HepG2 (cell line): ENCODE data around the gene STN1. TPM values are rescaled to one million over a fixed set of nuclear protein-coding genes. Genes with fewer than 3 reads are reported as not detected.

Source experiments
- LBX2 ChIP-seq: sonication (generic); formaldehyde crosslinking; IDR thresholded peaks from 2 replicates; pipeline ENCODE4 v1.5.0; 2020; ENCODE audit warnings: missing genetic modification reagents, mild to moderate bottlenecking, borderline replicate concordance
- NCOA5 ChIP-seq: sonication (generic); formaldehyde crosslinking; IDR thresholded peaks from 2 replicates; pipeline ENCODE4 v1.4.0; 2020; ENCODE audit warnings: missing genetic modification reagents
- NFYB ChIP-seq: sonication (generic); formaldehyde crosslinking; IDR thresholded peaks from 2 replicates; pipeline ENCODE4 v1.4.0; 2020; ENCODE audit warnings: missing genetic modification reagents
- NONO ChIP-seq, 2 experiments: fragments of 450-650 bp in 1 of 2; sonication (generic) in 1 of 2; formaldehyde crosslinking in 1 of 2; IDR thresholded peaks in 1 of 2; conservative IDR thresholded peaks in 1 of 2; 2 replicates each; pipeline versions ENCODE4 v1.6.1 to v1.8.0; 2017 to 2022; ENCODE audit warnings: mild to moderate bottlenecking in 1 of 2, missing genetic modification reagents in 1 of 2, moderate library complexity in 1 of 2
- PHF8 ChIP-seq: sonication (generic); formaldehyde crosslinking; IDR thresholded peaks from 2 replicates; pipeline ENCODE4 v1.5.0; 2020; ENCODE audit warnings: missing genetic modification reagents
- SP4 ChIP-seq: sonication (generic); formaldehyde crosslinking; IDR thresholded peaks from 2 replicates; pipeline ENCODE4 v1.8.1; 2023; ENCODE audit warnings: mild to moderate bottlenecking, missing genetic modification reagents
- ZBTB37 ChIP-seq: sonication (generic); formaldehyde crosslinking; IDR thresholded peaks from 2 replicates; pipeline ENCODE4 v1.4.0; 2020; ENCODE audit warnings: mild to moderate bottlenecking, missing genetic modification reagents
- ZBTB4 ChIP-seq: sonication (generic); formaldehyde crosslinking; IDR thresholded peaks from 2 replicates; pipeline ENCODE4 v1.4.0; 2020; ENCODE audit warnings: missing genetic modification reagents, mild to moderate bottlenecking, borderline replicate concordance
- ZC3H4 ChIP-seq: sonication (generic); formaldehyde crosslinking; IDR thresholded peaks from 2 replicates; pipeline ENCODE4 v1.4.0; 2020; ENCODE audit warnings: missing genetic modification reagents, borderline replicate concordance
- ZFP36 ChIP-seq: fragments of 150-350 bp; IDR thresholded peaks from 2 replicates; pipeline ENCODE4 v1.6.1; 2018; ENCODE audit warnings: borderline replicate concordance, low read length, low read depth; ENCODE audit not compliant: partially characterized antibody
- ZNF282 ChIP-seq: fragments of 450-650 bp; IDR thresholded peaks from 2 replicates; pipeline ENCODE4 v1.6.1; 2018; ENCODE audit not compliant: partially characterized antibody
- polyA plus RNA-seq, 8 experiments: library from polyadenylated mRNA; depleted of rRNA in 3 of 8; stranded (reverse) in 7 of 8; unstranded in 1 of 8; fragments of >200 nt; fragmentation: Illumina TruSeq in 4 of 8; extraction: Trizol in 4 of 8; gene quantifications; 2 replicates each; pipeline versions ENCODE4 v1.2.1 to v1.2.3, GENCODE V29; 2011 to 2016; ENCODE audit warnings: low read depth in 4 of 8, missing spikeins in 1 of 8, mixed read lengths in 1 of 8; ENCODE audit not compliant: insufficient read depth in 1 of 8
- total RNA-seq, 5 experiments: library from RNA; depleted of rRNA; stranded (reverse); fragments of >200 nt; fragmentation: Illumina TruSeq; extraction: Trizol; gene quantifications; 2 replicates each; pipeline ENCODE4 v1.2.3, GENCODE V29; 2016; ENCODE audit warnings: low read depth in 1 of 5
- TF ChIP-seq, protein P1 (sequence below): sonication (generic); formaldehyde crosslinking; IDR thresholded peaks from 2 replicates; pipeline ENCODE4 v1.4.0; 2020; ENCODE audit warnings: missing genetic modification reagents, borderline replicate concordance
- TF ChIP-seq, protein P2 (sequence below): sonication (generic); formaldehyde crosslinking; conservative IDR thresholded peaks from 2 replicates; pipeline ENCODE4 v1.8.0; 2022; ENCODE audit warnings: low read depth, missing genetic modification reagents
- TF ChIP-seq, protein P3 (sequence below): sonication (generic); formaldehyde crosslinking; IDR thresholded peaks from 2 replicates; pipeline ENCODE4 v1.4.0; 2020; ENCODE audit warnings: mild to moderate bottlenecking, missing genetic modification reagents

Gene STN1
- total and polyA plus RNA-seq, 2 of the 13 experiments (the other 11 are each of a cell fraction or from before 2014, with no cell fraction given), result 17.6 to 22.7 TPM

- peak; percentile 84; the same call in 1 of the 2 replicates for TF ChIP-seq PHF8
- no peak for TF ChIP-seq NCOA5 (CRISPR knock-in tag)
- no peak for TF ChIP-seq LBX2 (CRISPR knock-in tag)
- no peak for TF ChIP-seq ZBTB4 (CRISPR knock-in tag)
- TF ChIP-seq, protein P1, sequence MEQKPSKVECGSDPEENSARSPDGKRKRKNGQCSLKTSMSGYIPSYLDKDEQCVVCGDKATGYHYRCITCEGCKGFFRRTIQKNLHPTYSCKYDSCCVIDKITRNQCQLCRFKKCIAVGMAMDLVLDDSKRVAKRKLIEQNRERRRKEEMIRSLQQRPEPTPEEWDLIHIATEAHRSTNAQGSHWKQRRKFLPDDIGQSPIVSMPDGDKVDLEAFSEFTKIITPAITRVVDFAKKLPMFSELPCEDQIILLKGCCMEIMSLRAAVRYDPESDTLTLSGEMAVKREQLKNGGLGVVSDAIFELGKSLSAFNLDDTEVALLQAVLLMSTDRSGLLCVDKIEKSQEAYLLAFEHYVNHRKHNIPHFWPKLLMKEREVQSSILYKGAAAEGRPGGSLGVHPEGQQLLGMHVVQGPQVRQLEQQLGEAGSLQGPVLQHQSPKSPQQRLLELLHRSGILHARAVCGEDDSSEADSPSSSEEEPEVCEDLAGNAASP (CRISPR knock-in tag), result no peak
- TF ChIP-seq SP4 (CRISPR knock-in tag), result no peak
- no peak for TF ChIP-seq NFYB (CRISPR knock-in tag)
- no peak for TF ChIP-seq ZBTB37 (CRISPR knock-in tag)
- TF ChIP-seq, protein P2, sequence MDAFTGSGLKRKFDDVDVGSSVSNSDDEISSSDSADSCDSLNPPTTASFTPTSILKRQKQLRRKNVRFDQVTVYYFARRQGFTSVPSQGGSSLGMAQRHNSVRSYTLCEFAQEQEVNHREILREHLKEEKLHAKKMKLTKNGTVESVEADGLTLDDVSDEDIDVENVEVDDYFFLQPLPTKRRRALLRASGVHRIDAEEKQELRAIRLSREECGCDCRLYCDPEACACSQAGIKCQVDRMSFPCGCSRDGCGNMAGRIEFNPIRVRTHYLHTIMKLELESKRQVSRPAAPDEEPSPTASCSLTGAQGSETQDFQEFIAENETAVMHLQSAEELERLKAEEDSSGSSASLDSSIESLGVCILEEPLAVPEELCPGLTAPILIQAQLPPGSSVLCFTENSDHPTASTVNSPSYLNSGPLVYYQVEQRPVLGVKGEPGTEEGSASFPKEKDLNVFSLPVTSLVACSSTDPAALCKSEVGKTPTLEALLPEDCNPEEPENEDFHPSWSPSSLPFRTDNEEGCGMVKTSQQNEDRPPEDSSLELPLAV (CRISPR knock-in tag), result no peak
- TF ChIP-seq ZNF282, result no peak
- peak; percentile 82; the same call in 1 of the 2 replicates for TF ChIP-seq ZC3H4
- no peak for TF ChIP-seq ZFP36
- TF ChIP-seq NONO (IDR thresholded peaks at IDR 0.05), result no peak
- no peak for TF ChIP-seq NONO (CRISPR knock-in tag; conservative IDR thresholded peaks at IDR 0.05)
- TF ChIP-seq, protein P3, sequence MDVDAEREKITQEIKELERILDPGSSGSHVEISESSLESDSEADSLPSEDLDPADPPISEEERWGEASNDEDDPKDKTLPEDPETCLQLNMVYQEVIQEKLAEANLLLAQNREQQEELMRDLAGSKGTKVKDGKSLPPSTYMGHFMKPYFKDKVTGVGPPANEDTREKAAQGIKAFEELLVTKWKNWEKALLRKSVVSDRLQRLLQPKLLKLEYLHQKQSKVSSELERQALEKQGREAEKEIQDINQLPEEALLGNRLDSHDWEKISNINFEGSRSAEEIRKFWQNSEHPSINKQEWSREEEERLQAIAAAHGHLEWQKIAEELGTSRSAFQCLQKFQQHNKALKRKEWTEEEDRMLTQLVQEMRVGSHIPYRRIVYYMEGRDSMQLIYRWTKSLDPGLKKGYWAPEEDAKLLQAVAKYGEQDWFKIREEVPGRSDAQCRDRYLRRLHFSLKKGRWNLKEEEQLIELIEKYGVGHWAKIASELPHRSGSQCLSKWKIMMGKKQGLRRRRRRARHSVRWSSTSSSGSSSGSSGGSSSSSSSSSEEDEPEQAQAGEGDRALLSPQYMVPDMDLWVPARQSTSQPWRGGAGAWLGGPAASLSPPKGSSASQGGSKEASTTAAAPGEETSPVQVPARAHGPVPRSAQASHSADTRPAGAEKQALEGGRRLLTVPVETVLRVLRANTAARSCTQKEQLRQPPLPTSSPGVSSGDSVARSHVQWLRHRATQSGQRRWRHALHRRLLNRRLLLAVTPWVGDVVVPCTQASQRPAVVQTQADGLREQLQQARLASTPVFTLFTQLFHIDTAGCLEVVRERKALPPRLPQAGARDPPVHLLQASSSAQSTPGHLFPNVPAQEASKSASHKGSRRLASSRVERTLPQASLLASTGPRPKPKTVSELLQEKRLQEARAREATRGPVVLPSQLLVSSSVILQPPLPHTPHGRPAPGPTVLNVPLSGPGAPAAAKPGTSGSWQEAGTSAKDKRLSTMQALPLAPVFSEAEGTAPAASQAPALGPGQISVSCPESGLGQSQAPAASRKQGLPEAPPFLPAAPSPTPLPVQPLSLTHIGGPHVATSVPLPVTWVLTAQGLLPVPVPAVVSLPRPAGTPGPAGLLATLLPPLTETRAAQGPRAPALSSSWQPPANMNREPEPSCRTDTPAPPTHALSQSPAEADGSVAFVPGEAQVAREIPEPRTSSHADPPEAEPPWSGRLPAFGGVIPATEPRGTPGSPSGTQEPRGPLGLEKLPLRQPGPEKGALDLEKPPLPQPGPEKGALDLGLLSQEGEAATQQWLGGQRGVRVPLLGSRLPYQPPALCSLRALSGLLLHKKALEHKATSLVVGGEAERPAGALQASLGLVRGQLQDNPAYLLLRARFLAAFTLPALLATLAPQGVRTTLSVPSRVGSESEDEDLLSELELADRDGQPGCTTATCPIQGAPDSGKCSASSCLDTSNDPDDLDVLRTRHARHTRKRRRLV, result no peak
These were observed 507 bp downstream of the STN1 start (continued) for GRCh38 chr10:103917302-103918052.
